DOHH2 (cell line): ENCODE measurements around the gene CENPK.

Source experiments
- EZH2phosphoT487 ChIP-seq: fragments of 200-600 bp; sonication (generic); IDR thresholded peaks from 2 replicates; pipeline ENCODE4 v1.6.1; 2017; ENCODE audit warnings: borderline replicate concordance, mild to moderate bottlenecking, antibody characterized with exemption, low read length, moderate library complexity, mixed read lengths
- TF ChIP-seq, protein P1 (sequence below): fragments of 200-600 bp; sonication (generic); IDR thresholded peaks from one replicate; pipeline ENCODE4 v1.5.1; 2014; ENCODE audit warnings: antibody characterized with exemption, mild to moderate bottlenecking, low read depth, low read length; ENCODE audit not compliant: poor library complexity, severe bottlenecking

DNA sequence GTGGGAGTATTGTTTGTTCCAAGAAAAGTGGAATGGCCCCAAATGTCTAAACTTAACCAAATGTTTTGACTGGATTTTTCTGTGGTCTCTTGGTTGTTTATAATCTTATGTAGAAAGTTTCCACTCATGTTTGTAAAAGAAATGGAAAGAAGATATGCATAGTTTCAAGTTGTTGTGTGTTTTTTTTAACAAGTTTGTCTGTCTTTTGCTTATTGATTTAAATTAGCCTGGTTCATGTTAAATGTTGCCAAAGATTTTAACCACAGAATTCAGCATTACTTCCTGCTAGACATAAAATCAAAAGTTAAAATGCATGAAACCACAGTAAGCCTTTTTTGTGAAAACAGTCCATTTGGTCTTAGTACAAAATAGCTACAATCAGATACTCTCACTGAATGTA, 14.2 kb upstream of the CENPK start:
- TF ChIP-seq, protein P1, sequence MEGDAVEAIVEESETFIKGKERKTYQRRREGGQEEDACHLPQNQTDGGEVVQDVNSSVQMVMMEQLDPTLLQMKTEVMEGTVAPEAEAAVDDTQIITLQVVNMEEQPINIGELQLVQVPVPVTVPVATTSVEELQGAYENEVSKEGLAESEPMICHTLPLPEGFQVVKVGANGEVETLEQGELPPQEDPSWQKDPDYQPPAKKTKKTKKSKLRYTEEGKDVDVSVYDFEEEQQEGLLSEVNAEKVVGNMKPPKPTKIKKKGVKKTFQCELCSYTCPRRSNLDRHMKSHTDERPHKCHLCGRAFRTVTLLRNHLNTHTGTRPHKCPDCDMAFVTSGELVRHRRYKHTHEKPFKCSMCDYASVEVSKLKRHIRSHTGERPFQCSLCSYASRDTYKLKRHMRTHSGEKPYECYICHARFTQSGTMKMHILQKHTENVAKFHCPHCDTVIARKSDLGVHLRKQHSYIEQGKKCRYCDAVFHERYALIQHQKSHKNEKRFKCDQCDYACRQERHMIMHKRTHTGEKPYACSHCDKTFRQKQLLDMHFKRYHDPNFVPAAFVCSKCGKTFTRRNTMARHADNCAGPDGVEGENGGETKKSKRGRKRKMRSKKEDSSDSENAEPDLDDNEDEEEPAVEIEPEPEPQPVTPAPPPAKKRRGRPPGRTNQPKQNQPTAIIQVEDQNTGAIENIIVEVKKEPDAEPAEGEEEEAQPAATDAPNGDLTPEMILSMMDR, result no peak
- no peak for TF ChIP-seq EZH2phosphoT487
